GM12878 (cell line): ENCODE data around the gene TFCP2L1. TPM values are rescaled to one million over a fixed set of nuclear protein-coding genes. Genes with fewer than 3 reads are reported as not detected.

Experiments
- ATAC-seq: fragments of 200-7000 bp; cut with Tn5 transposase; 3 replicates; pipeline ENCODE4 v1.9.1; 2020; ENCODE audit warnings: mild to moderate bottlenecking, moderate library complexity
- BruUV-seq: library from RNA; stranded (reverse); fragments of 400-500 nt; replicated peaks from 2 replicates; lab custom pipeline; 2021; lab: Mats Ljungman, UMichigan
- CTCF ChIA-PET: fragments of 300-600 bp; sonication (Branson Sonifier 250); formaldehyde crosslinking; extraction: SDS; loops from one replicate; lab custom pipeline; 2021; ENCODE audit warnings: inconsistent platforms; lab: Yijun Ruan, JAX
- POLR2A ChIA-PET: fragments of 350-600 bp; formaldehyde crosslinking; extraction: SDS; loops from one replicate; lab custom pipeline; 2021; ENCODE audit warnings: inconsistent platforms; lab: Charles Lee
- RAD21 ChIA-PET: fragments of 300-600 bp; sonication (Branson Sonifier 250); formaldehyde crosslinking; loops from one replicate; lab custom pipeline; 2023; ENCODE audit warnings: antibody characterized with exemption; ENCODE audit not compliant: unreplicated experiment; lab: Charles Lee
- SMC1A ChIA-PET: fragments of 300-600 bp; sonication (Branson Sonifier 250); formaldehyde crosslinking; loops from one replicate; lab custom pipeline; 2023; ENCODE audit not compliant: unreplicated experiment, uncharacterized antibody; lab: Charles Lee
- DNase-seq: peaks from one replicate; pipeline ENCODE4 v3.0.0-alpha.2; 2011; ENCODE audit warnings: low read depth, low spot score
- FAIRE-seq: peaks from 3 replicates; lab custom pipeline; 2011; peaks lifted over from hg19 to GRCh38; lab: Jason Lieb, UNC
- H2AFZ ChIP-seq: 2 replicates; pipeline ENCODE4 v1.6.0; 2011; ENCODE audit warnings: low read depth, low read length, control low read depth; ENCODE audit not compliant: control insufficient read depth
- H3K27ac ChIP-seq: 2 replicates; pipeline ENCODE4 v1.5.1; 2011; ENCODE audit warnings: control low read depth; ENCODE audit not compliant: control insufficient read depth, insufficient read depth
- H3K27me3 ChIP-seq, 2 experiments: replicated peaks in 1 of 2; 2 replicates each; pipeline versions ENCODE4 v1.6.0 to v1.6.1; 2011; ENCODE audit warnings: low read length in 1 of 2; ENCODE audit not compliant: control insufficient read depth in 2 of 2, insufficient read depth in 2 of 2
- H3K36me3 ChIP-seq, 2 experiments: 2 replicates each; pipeline ENCODE4 v1.5.1; 2011; ENCODE audit warnings: low read length in 1 of 2; ENCODE audit not compliant: control insufficient read depth in 2 of 2, insufficient read depth in 2 of 2
- H3K4me1 ChIP-seq: 2 replicates; pipeline ENCODE4 v1.6.1; 2011; ENCODE audit warnings: mild to moderate bottlenecking, low read length, moderate library complexity, mixed read lengths; ENCODE audit not compliant: control insufficient read depth, insufficient read depth
- H3K4me2 ChIP-seq: 2 replicates; pipeline ENCODE4 v1.6.0; 2011; ENCODE audit warnings: control low read depth; ENCODE audit not compliant: control insufficient read depth, insufficient read depth
- H3K4me3 ChIP-seq: fragments of 200-600 bp; sonication (generic); 2 replicates; pipeline ENCODE4 v1.5.1; 2016
- H3K79me2 ChIP-seq: 2 replicates; pipeline ENCODE4 v1.6.0; 2011; ENCODE audit warnings: low read length; ENCODE audit not compliant: control insufficient read depth, insufficient read depth
- H3K9ac ChIP-seq: 2 replicates; pipeline ENCODE4 v1.8.0; 2011; ENCODE audit warnings: low read length, control low read depth, mixed read lengths; ENCODE audit not compliant: control insufficient read depth, insufficient read depth
- H3K9me3 ChIP-seq: replicated peaks from 3 replicates; pipeline ENCODE4 v1.5.1; 2011; ENCODE audit warnings: mild to moderate bottlenecking, low read length; ENCODE audit not compliant: control insufficient read depth, insufficient read depth
- H4K20me1 ChIP-seq: 2 replicates; pipeline ENCODE4 v1.6.0; 2011; ENCODE audit not compliant: control insufficient read depth, insufficient read depth
- ATF7 ChIP-seq: fragments of 450-650 bp; IDR thresholded peaks from 2 replicates; pipeline ENCODE4 v1.6.1; 2016; ENCODE audit warnings: low read depth, mild to moderate bottlenecking
- CEBPZ ChIP-seq: fragments of 150-350 bp; IDR thresholded peaks from 2 replicates; pipeline ENCODE4 v1.6.1; 2016; ENCODE audit warnings: low read depth, low read length
- ETV6 ChIP-seq, 2 experiments: fragments of 450-650 bp in 1 of 2; IDR thresholded peaks in 1 of 2; conservative IDR thresholded peaks in 1 of 2; 2 replicates each; pipeline ENCODE4 v1.6.1; 2014; ENCODE audit warnings: antibody characterized with exemption in 1 of 2, borderline replicate concordance in 1 of 2, low read depth in 1 of 2, mild to moderate bottlenecking in 1 of 2, moderate library complexity in 1 of 2
- EZH2 ChIP-seq: IDR thresholded peaks from 2 replicates; pipeline ENCODE4 v1.6.1; 2012; ENCODE audit warnings: low read depth, mild to moderate bottlenecking, control low read depth, inconsistent platforms, low read length, borderline replicate concordance; ENCODE audit not compliant: control insufficient read depth
- GATAD2B ChIP-seq: fragments of 450-650 bp; conservative IDR thresholded peaks from 2 replicates; pipeline ENCODE4 v1.6.1; 2017; ENCODE audit warnings: low read depth, mild to moderate bottlenecking, moderate library complexity
- IRF3 ChIP-seq: fragments of 450-650 bp; IDR thresholded peaks from 2 replicates; pipeline ENCODE4 v1.6.1; 2014; ENCODE audit warnings: mild to moderate bottlenecking
- JUND ChIP-seq: IDR thresholded peaks from 2 replicates; pipeline ENCODE4 v1.6.1; 2012; ENCODE audit warnings: low read depth, mild to moderate bottlenecking, low read length, improper control_type of control experiment, moderate library complexity
- MYC ChIP-seq: IDR thresholded peaks from 2 replicates; pipeline ENCODE4 v1.6.1; 2011; ENCODE audit warnings: mild to moderate bottlenecking, low read length, moderate library complexity, inconsistent platforms; ENCODE audit not compliant: insufficient read depth, insufficient replicate concordance, insufficient read length, severe bottlenecking
- POU2F2 ChIP-seq: IDR thresholded peaks from 3 replicates; pipeline ENCODE4 v1.6.1; 2011; ENCODE audit warnings: low read depth, mild to moderate bottlenecking, low read length, borderline replicate concordance
- RB1 ChIP-seq: fragments of 450-650 bp; formaldehyde crosslinking; IDR thresholded peaks from 2 replicates; pipeline ENCODE4 v1.6.1; 2017; ENCODE audit warnings: mild to moderate bottlenecking, borderline replicate concordance
- SREBF2 ChIP-seq: IDR thresholded peaks from 2 replicates; pipeline ENCODE4 v1.6.1; 2012; ENCODE audit warnings: mild to moderate bottlenecking, low read length
- YBX1 ChIP-seq: fragments of 450-650 bp; IDR thresholded peaks from 2 replicates; pipeline ENCODE4 v1.6.1; 2016; ENCODE audit warnings: antibody characterized with exemption
- WGBS: methylation state at CpG from one replicate; pipeline ENCODE4 v1.1.6; 2016; ENCODE audit warnings: low lambda C conversion rate; ENCODE audit not compliant: insufficient replicate concordance, insufficient coverage; ENCODE audit errors: missing lambda C conversion rate; 5-methylcytosine and 5-hydroxymethylcytosine counted together
- in situ Hi-C: fragments of 300-500 bp; cut with MboI; formaldehyde crosslinking; loops from 9 replicates; pipeline ENCODE4 v1.14.3; 2018; ENCODE audit warnings: mixed read lengths
- intact Hi-C: fragments of 100-400 bp; cut with micrococcal nuclease; formaldehyde crosslinking; loops from one replicate; pipeline ENCODE4 v1.14.2; 2022; ENCODE audit not compliant: unreplicated experiment
- polyA plus RNA-seq, 11 experiments: library from polyadenylated mRNA; depleted of rRNA in 4 of 11; unstranded in 6 of 11; stranded (reverse) in 5 of 11; fragments of >200 nt; fragmentation: Nextera tagmentation in 4 of 11; fragmentation: Illumina TruSeq in 1 of 11; extraction: Ambion mirVana in 4 of 11; extraction: Trizol in 1 of 11; gene quantifications; 1 replicate in 1 of 11; 2 replicates in 10 of 11; pipeline versions ENCODE4 v1.2.1 to v1.2.3, GENCODE V29; 2011 to 2016; ENCODE audit warnings: inconsistent platforms in 2 of 11, missing spikeins in 2 of 11, low read depth in 1 of 11
- total RNA-seq, 4 experiments: library from RNA; depleted of rRNA in 3 of 4; stranded (reverse); fragments of >200 nt in 3 of 4; fragmentation: Illumina TruSeq in 1 of 4; extraction: Trizol in 1 of 4; gene quantifications; 2 replicates each; pipeline versions ENCODE4 v1.2.1 to v1.2.3, GENCODE V29; 2013 to 2021
- TF ChIP-seq, protein P1 (sequence below): fragments of 450-650 bp; conservative IDR thresholded peaks from 2 replicates; pipeline ENCODE4 v1.6.1; 2017; ENCODE audit warnings: mild to moderate bottlenecking, moderate library complexity

TFCP2L1 gene
- total and polyA plus RNA-seq, 10 of the 15 experiments (the other 5 are each of a cell fraction or from before 2014, with no cell fraction given): 0.02 to 0.21 (median 0.09) TPM; not detected in 1

- no peak overlapping the region for H2AFZ ChIP-seq
- no peak for TF ChIP-seq ATF7
- TF ChIP-seq CEBPZ: no peak
- no peak for TF ChIP-seq ETV6 (conservative IDR thresholded peaks at IDR 0.05 in 1 of 2, IDR thresholded peaks at IDR 0.05 in 1 of 2; ENCODE audit: borderline replicate concordance in 1 of 2, low read depth in 1 of 2)
- no peak for TF ChIP-seq JUND
- no peak for TF ChIP-seq IRF3
- no peak for TF ChIP-seq POU2F2
- TF ChIP-seq MYC: no peak
- no peak for TF ChIP-seq RB1
- no peak for TF ChIP-seq SREBF2
- TF ChIP-seq EZH2: no peak
- no peak for TF ChIP-seq YBX1
- TF ChIP-seq, protein P1, sequence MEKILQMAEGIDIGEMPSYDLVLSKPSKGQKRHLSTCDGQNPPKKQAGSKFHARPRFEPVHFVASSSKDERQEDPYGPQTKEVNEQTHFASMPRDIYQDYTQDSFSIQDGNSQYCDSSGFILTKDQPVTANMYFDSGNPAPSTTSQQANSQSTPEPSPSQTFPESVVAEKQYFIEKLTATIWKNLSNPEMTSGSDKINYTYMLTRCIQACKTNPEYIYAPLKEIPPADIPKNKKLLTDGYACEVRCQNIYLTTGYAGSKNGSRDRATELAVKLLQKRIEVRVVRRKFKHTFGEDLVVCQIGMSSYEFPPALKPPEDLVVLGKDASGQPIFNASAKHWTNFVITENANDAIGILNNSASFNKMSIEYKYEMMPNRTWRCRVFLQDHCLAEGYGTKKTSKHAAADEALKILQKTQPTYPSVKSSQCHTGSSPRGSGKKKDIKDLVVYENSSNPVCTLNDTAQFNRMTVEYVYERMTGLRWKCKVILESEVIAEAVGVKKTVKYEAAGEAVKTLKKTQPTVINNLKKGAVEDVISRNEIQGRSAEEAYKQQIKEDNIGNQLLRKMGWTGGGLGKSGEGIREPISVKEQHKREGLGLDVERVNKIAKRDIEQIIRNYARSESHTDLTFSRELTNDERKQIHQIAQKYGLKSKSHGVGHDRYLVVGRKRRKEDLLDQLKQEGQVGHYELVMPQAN: no peak
- no peak for TF ChIP-seq GATAD2B
- H3K79me2 ChIP-seq: no peaks in the 10 kb centered on the region
- no peaks in the 10 kb centered on the region for H3K36me3 ChIP-seq
- intact Hi-C loops (no loop called here), in situ Hi-C loops (no loop called here)
- FAIRE-seq: no peak
- ChIA-PET RAD21 (no interaction called here), CTCF (no interaction called here), POLR2A (no interaction called here), SMC1A (no interaction called here)
- H4K20me1 ChIP-seq: no peaks in the 10 kb centered on the region
- no peaks in the 10 kb centered on the region for H3K4me1 ChIP-seq
- no peaks in the 10 kb centered on the region for H3K9me3 ChIP-seq
- H3K4me2 ChIP-seq: no peak overlapping the region
- 36% methylated on average over 15 of the region's 15 CpGs for WGBS
- no peaks in the 10 kb centered on the region; a peak in 2 of 4 replicates for H3K27me3 ChIP-seq
- H3K4me3 ChIP-seq: no peak overlapping the region
- no TSS peak for BruUV-seq
- no peak overlapping the region for H3K9ac ChIP-seq
- no peak for ATAC-seq
- DNase-seq: no peak
- H3K27ac ChIP-seq: no peak overlapping the region
Observed at GRCh38 chr2:121239471-121239870, 45.5 kb downstream of the TFCP2L1 start.
